Astrocyte of the spinal cord (primary cell): ENCODE measurements around the gene CHCHD3.
"Not testable (repeated sequence)": the region's sequence is repeated elsewhere in the genome, so short reads cannot be mapped to it uniquely, and the experiment has no call there.

Experiments
- DNase-seq: peaks from one replicate; pipeline ENCODE4 v3.0.0; 2011; ENCODE audit warnings: low read depth, low spot score
- H3K4me3 ChIP-seq: 2 replicates; pipeline ENCODE4 v1.5.1; 2011; ENCODE audit warnings: low read depth, mild to moderate bottlenecking, low read length, moderate library complexity
- in situ Hi-C: cut with HindIII; loops from 2 replicates; pipeline ENCODE4 v1.10.0; 2017; ENCODE audit warnings: low sequenced_read_pairs
- TF ChIP-seq, protein P1 (sequence below): IDR thresholded peaks from 2 replicates; pipeline ENCODE4 v1.5.1; 2012; ENCODE audit warnings: low read depth, mild to moderate bottlenecking, low read length, inconsistent platforms

The CHCHD3 gene

DNA sequence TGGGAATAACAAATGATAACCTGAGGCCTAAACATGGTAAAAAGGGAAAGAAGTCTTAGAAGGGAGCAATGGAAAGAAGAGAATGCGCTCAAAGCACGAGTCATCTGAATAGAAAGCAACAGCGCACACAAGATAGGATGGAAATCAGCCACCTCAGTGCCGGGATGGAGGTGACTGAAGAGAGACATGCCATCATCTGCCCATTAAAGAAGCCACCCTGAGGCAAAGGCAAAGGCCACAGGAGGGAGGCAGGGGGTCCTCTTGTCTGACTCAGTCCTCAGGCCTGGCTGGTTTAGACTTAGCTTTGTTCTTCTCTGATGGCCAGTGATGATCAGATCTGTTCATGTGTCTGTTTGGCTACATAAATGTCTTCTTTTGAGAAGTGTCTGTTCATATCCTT is 180.6 kb downstream of the CHCHD3 start:
- TF ChIP-seq, protein P1, sequence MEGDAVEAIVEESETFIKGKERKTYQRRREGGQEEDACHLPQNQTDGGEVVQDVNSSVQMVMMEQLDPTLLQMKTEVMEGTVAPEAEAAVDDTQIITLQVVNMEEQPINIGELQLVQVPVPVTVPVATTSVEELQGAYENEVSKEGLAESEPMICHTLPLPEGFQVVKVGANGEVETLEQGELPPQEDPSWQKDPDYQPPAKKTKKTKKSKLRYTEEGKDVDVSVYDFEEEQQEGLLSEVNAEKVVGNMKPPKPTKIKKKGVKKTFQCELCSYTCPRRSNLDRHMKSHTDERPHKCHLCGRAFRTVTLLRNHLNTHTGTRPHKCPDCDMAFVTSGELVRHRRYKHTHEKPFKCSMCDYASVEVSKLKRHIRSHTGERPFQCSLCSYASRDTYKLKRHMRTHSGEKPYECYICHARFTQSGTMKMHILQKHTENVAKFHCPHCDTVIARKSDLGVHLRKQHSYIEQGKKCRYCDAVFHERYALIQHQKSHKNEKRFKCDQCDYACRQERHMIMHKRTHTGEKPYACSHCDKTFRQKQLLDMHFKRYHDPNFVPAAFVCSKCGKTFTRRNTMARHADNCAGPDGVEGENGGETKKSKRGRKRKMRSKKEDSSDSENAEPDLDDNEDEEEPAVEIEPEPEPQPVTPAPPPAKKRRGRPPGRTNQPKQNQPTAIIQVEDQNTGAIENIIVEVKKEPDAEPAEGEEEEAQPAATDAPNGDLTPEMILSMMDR = no peak
- in situ Hi-C loops = no loop called here
- H3K4me3 ChIP-seq = no peak overlapping the region
- DNase-seq = no peak

DNA sequence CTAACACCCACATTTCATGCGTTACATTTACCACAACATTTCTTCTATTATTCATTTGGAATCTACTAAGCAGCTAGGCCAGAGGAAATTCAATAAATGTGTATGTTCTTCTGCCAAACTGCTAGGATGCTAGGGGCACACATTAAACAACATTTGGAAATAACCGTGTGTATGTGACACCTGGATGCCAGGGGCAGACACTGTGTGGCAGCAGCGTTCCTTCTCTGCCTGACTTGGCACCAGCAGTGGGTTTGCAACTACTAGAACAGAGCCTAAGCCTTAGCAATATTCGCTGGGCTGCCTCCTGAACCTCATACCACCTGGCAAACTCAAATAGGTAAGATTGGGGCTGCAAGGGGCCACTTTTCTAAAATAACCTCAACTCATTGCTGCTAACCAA is 182.1 kb downstream of the CHCHD3 start:
- H3K4me3 ChIP-seq = no peak overlapping the region
- in situ Hi-C loops = no loop called here
- no peak for DNase-seq
- TF ChIP-seq, protein P1 = peak; percentile 12

DNA sequence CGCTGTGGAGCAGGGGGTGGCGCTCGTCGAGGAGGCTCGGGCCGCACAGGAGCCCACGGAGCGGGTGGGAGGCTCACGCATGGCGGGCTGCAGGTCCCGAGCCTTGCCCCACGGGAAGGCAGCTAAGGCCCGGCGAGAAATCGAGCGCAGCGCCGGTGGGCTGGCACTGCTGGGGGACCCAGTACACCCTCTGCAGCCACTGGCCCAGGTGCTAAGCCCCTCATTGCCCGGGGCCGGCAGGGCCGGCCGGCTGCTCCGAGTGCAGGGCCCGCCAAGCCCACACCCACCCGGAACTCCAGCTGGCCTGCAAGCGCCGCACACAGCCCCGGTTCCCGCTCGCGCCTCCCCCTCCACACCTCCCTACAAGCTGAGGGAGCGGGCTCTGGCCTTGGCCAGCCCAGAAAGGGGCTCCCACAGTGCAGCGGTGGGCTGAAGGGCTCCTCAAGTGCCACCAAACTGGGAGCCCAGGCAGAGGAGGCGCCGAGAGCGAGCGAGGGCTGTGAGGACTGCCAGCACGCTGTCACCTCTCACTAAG is 183.2 kb downstream of the CHCHD3 start:
- H3K4me3 ChIP-seq, DNase-seq, in situ Hi-C loops: not testable (repeated sequence)

DNA sequence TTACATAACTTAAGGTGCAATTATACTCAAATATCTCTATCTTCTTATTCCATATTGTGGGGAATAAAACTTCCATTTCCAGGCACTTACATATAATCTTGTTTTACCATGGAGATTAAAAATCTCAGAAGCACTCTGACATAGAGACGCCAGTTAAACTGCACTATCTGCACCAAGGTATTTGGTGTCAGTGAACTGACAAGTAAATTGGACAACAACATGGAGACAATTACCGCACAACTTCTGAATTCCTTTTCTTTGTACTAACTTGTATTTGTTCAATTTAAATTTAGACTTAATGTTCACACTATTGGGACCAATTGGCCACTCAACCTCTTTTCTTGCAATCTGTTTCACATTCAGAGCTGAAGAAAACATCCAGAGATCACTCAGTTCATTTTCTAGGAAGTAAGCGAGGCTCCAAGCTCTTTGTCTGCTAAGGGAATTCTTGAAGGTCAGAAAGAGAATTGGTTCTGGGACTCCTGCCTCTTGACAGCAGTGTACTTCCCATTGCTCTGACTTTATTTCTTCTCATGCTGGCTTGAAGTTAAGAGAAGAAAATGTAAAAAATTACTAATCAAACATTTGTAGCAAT is 184.7 kb downstream of the CHCHD3 start:
- DNase-seq = no peak
- no peak overlapping the region for H3K4me3 ChIP-seq
- in situ Hi-C loops = no loop called here
- TF ChIP-seq, protein P1 = no peak

DNA sequence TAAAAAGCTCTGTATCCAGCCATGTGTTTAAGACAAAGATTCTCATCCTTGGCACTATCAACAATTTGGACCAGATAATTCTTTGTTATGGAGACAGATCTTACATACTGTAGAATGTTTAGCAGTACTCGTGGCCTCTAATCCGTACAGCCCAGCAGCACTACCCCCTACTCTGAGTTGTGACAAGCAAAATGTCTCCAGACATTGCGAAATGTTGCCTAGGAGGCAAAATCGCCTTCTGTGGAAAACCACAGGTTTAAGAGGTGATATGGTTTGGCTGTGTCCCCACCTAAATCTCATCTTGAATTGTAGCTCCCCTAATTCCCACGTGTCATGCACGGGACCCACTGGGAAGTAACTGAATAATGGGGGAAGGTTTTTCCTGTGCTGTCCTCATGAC is 186.7 kb downstream of the CHCHD3 start:
- TF ChIP-seq, protein P1 = no peak
- in situ Hi-C loops = no loop called here
- H3K4me3 ChIP-seq = no peak overlapping the region
- no peak for DNase-seq

DNA sequence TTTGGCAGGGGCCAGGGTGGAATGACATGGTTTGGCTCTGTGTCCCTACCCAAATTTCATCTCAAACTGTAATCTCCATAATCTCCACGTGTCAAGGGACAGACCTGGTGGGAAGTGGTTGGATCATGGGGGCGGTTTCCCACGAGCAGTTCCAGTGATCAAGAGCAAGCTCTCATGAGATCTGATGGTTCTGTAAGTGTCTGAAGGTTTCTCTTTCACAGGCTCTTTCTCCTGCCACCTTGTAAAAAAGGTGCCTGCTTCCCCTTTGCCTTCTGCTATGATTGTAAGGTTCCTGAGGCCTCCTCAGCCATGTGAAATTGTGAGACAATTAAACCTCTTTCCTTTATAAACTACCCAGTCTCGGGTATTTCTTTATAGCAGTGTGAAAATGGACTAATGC is 188.3 kb downstream of the CHCHD3 start:
- TF ChIP-seq, protein P1 = no peak
- no peak for DNase-seq
- in situ Hi-C loops = no loop called here
- H3K4me3 ChIP-seq = no peak overlapping the region

DNA sequence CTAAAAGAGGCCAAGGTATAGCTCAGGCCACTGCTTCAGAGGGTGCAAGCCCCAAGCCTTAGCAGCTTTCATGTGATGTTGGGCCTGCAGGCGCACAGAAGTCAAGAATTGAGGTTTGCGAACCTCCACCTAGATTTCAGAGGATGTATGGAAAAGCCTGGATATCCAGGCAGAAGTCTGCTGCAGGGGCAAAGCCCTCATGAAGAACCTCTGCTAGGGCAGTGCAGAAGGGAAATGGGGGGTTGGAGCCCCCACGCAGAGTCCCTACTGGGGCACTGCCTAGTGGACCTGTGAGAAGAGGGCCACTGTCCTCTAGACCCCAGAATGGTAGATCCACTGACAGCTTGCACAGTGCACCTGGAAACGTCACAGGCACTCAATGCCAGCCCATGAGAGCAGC is 189.1 kb downstream of the CHCHD3 start:
- in situ Hi-C loops, DNase-seq, H3K4me3 ChIP-seq: not testable (repeated sequence)

DNA sequence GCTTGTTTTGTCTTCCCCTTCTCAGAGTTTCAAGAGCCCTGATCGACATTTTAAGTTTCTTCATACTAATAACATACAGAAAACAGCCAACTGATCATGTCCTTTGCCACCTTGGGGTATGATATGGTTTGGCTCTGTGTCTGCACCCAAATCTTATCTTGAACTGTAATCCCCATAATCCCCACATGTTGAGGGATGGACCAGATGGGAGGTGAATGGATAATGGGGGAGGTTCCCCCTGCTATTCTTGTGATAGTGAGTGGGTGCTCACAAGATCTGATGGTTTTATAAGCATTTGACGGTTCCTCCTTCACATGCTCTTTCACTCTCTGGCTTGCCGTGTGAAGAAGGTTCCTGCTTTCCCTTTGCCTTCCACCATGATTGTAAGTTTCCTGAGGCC is 190.3 kb downstream of the CHCHD3 start:
- TF ChIP-seq, protein P1 = no peak
- H3K4me3 ChIP-seq = no peak overlapping the region
- in situ Hi-C loops = no loop called here
- no peak for DNase-seq
